ENCODE measurements around the gene FERMT2.

Gene FERMT2

GRCh38 chr14:52950898-52951680, at the start of gene FERMT2:
FERMT2 (minus strand) TSS chr14:52951050; CDS start chr14:52950568, 482 bp downstream.
- peak; percentile 87 for DNase-seq (ENCODE audit: low read depth, low spot score)

- DNase-seq (ENCODE audit: low read depth, low spot score): no peak
These were observed 47.6 kb upstream of the FERMT2 start for GRCh38 chr14:52998376-52999015.

GRCh38 chr14:52996493-52996892, 45.6 kb upstream of the FERMT2 start:
- DNase-seq (ENCODE audit: low read depth, low spot score): no peak

- no peak for DNase-seq (ENCODE audit: low read depth, low spot score)
These were observed 45.1 kb upstream of the FERMT2 start for GRCh38 chr14:52995998-52996397.

GRCh38 chr14:52992236-52992870, 41.5 kb upstream of the FERMT2 start:
- no peak for DNase-seq (ENCODE audit: low read depth, low spot score)

- no peak for DNase-seq (ENCODE audit: low read depth, low spot score)
These were observed 37.3 kb upstream of the FERMT2 start for GRCh38 chr14:52988139-52988538.

- no peak for DNase-seq (ENCODE audit: low read depth, low spot score)
These were observed 36.7 kb upstream of the FERMT2 start for GRCh38 chr14:52987514-52987913.

GRCh38 chr14:52987042-52987441, 36.2 kb upstream of the FERMT2 start:
- no peak for DNase-seq (ENCODE audit: low read depth, low spot score)

- DNase-seq (ENCODE audit: low read depth, low spot score): no peak
These were observed 26.9 kb upstream of the FERMT2 start for GRCh38 chr14:52977798-52978197.

GRCh38 chr14:52974406-52974805, 23.6 kb upstream of the FERMT2 start:
- no peak for DNase-seq (ENCODE audit: low read depth, low spot score)

GRCh38 chr14:52961060-52961639, 10.3 kb upstream of the FERMT2 start:
- DNase-seq (ENCODE audit: low read depth, low spot score): peak; percentile 80

GRCh38 chr14:52960627-52961026, 9.8 kb upstream of the FERMT2 start:
- no peak for DNase-seq (ENCODE audit: low read depth, low spot score)

GRCh38 chr14:52954346-52955214, 3.7 kb upstream of the FERMT2 start:
- no peak for DNase-seq (ENCODE audit: low read depth, low spot score)

GRCh38 chr14:52951681-52952554, 1.1 kb upstream of the FERMT2 start:
- peak; percentile 88 for DNase-seq (ENCODE audit: low read depth, low spot score)

- peak; percentile 59 for DNase-seq (ENCODE audit: low read depth, low spot score)
These were observed 396 bp downstream of the FERMT2 start for GRCh38 chr14:52950410-52950897.

GRCh38 chr14:52949711-52950409, 990 bp downstream of the FERMT2 start:
- DNase-seq (ENCODE audit: low read depth, low spot score): no peak

GRCh38 chr14:52949249-52949648, 1.6 kb downstream of the FERMT2 start:
- no peak for DNase-seq (ENCODE audit: low read depth, low spot score)

- DNase-seq (ENCODE audit: low read depth, low spot score): no peak
These were observed 2.0 kb downstream of the FERMT2 start for GRCh38 chr14:52948836-52949235.

GRCh38 chr14:52948039-52948438, 2.8 kb downstream of the FERMT2 start:
- DNase-seq (ENCODE audit: low read depth, low spot score): no peak

- no peak for DNase-seq (ENCODE audit: low read depth, low spot score)
These were observed 6.6 kb downstream of the FERMT2 start for GRCh38 chr14:52944254-52944653.

Data from ELF-1 (cell line).